AG09319 (cell line): ENCODE results near the gene SCAND1.
"Not testable (repeated sequence)": the region's sequence is repeated elsewhere in the genome, so short reads cannot be mapped to it uniquely, and the experiment has no call there.

Source experiments
- DNase-seq: peaks from one replicate; pipeline ENCODE4 v3.0.0-alpha.2; 2010; ENCODE audit warnings: low read depth; ENCODE audit errors: extremely low read depth
- TF ChIP-seq, protein P1 (sequence below): IDR thresholded peaks from 2 replicates; pipeline ENCODE4 v1.5.1; 2011; ENCODE audit warnings: low read depth, mild to moderate bottlenecking, inconsistent platforms, low read length, moderate library complexity

Gene SCAND1

DNA sequence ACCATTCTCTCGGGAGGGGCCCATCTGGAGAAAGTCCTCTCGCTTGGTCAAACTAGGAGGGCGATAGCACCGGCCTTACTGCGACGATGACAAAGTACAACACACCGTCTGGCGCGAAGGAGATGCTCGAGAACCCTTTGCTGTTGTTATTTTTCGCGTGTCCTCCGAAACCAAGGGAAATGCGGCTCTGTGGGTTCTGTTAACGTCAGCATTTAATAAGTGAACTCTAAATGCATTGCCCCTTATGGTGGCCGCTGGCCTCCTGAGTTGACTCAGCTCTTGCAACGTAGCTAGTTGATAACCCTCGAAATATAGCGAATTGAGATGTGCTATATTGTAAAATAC is 577 bp upstream of the SCAND1 start:
- no peak for DNase-seq
- TF ChIP-seq, protein P1, sequence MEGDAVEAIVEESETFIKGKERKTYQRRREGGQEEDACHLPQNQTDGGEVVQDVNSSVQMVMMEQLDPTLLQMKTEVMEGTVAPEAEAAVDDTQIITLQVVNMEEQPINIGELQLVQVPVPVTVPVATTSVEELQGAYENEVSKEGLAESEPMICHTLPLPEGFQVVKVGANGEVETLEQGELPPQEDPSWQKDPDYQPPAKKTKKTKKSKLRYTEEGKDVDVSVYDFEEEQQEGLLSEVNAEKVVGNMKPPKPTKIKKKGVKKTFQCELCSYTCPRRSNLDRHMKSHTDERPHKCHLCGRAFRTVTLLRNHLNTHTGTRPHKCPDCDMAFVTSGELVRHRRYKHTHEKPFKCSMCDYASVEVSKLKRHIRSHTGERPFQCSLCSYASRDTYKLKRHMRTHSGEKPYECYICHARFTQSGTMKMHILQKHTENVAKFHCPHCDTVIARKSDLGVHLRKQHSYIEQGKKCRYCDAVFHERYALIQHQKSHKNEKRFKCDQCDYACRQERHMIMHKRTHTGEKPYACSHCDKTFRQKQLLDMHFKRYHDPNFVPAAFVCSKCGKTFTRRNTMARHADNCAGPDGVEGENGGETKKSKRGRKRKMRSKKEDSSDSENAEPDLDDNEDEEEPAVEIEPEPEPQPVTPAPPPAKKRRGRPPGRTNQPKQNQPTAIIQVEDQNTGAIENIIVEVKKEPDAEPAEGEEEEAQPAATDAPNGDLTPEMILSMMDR: no peak

DNA sequence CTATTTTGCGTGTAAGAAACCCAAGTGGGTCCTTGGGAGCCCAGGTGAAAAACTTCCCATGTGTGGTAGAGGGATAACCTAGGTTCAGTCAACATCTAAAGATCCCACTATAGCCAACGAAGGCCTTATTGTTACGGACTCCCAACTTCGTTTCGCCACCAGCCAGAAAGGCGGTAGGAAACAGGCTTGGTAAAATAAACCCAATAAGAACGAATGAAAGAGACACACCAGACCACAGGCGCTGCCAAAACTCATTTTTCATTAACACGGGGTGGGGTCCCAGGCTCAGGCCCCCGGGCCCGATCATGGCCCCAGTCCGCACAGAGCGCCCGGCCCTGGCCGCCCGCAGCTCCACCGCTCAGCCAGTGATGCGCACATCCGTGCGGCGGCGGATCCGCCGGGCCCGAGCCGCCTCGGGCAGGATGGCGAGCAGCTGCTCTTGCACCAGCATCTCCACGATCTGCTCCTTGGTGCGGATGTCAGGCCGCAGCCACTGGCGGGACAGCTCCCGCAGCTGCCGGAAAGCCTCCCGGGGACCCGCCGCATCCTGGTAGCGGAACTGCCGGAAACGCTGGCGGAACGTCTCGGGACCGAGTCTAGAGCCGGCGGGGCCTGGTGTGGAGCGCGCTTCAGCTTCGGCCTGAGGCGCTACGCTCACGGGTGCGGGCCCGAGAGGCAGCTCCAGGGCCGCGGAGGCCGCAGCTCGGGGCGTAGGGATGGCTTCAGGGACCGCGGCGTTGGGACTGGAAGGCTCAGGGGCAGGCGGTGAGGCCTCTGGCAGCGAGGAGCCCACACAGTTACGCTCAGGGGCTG is 709 bp downstream of the SCAND1 start:
- no peak for DNase-seq
- TF ChIP-seq, protein P1: no peak

DNA sequence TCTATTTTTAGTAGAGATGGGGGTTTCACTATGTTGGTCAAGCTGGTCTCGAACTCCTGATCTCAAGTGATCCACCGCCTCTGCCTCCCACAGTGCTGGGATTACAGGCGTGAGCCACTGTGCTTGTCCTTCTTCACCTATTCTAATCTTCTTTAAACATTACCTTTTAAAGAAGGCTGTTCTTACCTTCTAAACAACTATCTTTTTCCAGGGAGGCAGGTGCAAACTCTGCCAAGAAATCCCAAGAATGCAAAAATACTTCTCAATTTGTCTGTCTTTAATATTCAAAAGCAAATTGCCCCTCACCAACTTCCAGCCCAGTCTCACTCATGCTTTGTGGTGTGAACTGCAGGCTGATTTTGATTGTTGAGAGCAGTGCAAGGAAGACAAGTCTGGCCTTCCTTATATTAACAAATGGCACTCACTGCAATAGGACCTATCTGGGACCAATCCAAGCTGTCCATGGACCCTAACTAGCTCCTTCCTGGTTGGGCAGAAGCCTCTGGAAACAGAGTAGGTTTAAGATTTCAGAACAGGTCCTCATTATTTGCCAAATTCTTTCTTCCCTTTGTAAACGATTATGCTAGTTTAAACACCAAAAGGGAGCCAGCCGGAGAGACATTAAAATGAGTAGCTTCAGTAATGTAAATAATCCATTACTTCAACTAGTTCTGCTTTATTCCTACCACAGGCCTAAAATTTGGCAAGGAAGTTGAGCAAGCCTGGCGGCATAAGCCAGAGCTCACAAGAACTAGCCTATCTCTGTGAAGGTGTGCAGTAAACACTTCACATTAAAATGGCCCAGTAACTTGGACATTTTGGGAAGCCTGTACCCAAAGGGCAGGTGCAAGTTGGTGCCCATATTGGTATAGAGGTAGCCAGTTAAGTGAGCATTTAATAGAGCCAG is 1.6 kb downstream of the SCAND1 start:
- DNase-seq: no peak
- TF ChIP-seq, protein P1: no peak

DNA sequence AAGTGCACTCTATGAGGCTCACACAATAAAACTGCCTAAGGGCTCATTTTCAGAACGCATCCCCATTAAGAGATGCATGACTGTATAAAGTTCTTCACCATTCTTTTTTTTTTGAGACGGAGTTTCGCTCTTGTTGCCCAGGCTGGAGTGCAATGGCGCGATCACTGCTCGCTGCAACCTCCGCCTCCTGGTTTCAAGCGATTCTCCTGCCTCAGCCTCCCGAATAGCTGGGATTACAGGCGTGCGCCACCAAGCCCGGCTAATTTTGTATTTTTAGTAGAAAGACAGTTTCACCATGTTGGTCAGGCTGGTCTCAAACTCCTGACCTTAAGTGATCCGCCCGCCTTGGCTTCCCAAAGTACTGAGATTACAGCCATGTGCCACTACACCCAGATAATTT is 2.2 kb downstream of the SCAND1 start:
- DNase-seq: not testable (repeated sequence)

DNA sequence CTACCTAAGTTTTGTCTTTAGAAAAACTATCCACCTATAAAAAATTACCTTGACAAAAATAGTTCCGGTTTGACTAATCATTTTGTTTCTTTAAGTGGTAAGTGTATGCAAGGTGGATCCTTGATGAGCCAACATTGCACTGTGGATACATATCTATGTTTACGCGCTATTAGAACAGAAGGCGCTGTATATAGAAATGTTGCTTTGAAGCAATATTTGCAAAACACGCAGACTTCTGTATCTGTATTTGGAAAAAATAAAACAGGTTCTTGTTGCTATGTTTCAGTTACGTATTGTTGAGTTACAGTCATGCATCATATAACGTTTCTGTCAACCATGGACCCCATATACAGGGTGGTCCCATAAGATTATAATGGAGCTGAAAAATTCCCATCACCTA is 4.2 kb downstream of the SCAND1 start:
- DNase-seq: no peak
- TF ChIP-seq, protein P1: no peak

DNA sequence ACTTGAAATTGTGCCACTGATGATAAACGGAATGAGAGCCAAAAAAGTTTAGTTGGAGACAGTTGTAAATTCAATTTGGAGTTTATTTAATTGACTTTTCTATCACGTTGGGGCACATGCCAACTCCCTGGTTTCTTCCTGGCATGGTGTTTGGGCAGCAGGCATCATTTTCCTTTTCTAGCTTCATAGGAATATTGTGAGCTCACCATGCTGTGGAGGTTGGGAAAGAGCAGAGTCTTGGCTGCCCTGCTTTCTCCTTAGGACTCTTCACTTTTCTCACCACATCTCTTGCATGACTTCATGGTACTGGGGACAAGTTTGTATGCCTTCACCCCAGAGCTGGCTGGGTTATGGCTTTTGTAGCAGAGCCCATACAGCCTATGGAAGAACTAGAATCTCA is 6.4 kb downstream of the SCAND1 start:
- TF ChIP-seq, protein P1: no peak
- DNase-seq: no peak

DNA sequence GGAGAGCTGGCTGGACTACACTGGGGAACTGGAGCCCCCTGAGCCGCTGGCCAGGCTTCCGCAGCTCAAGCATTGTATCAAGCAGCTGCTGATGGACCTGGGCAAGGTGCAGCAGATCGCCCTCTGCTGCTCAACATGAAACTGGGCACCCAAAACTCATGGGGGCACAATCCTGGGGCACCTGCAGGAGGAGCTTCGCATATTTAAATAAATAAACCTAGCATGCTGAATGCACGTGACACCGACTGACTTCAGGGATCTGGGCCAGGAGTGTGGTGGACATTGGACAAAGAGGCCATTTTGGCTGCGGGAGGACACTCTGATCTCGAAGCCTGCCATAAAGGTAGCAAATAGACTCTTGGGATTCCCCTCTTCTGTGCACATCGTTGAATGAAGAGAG is 6.8 kb downstream of the SCAND1 start:
- TF ChIP-seq, protein P1: peak; percentile 25
- no peak for DNase-seq
